ENCODE measurements around the gene COL21A1.

The COL21A1 gene

DNA sequence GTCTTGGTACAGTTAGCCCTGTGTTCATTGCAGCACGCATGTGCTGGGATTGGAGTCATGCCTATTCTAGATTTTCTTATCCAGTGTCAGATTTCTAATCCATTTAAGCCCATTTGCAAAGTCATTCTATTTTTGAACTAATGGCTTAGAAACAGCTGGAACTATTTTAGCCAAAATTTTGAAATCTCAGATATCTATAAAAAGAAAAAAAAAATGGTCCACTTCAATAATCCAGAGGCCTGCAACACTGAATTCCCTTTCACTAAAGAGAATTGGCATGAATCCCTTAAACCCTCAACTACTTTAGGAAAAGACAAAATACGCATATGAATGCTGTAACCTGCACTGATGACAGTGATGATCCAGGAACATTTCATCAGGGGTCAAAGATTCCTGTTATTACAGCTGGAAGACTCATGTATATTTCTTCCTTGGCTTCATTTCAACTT is 1.5 kb downstream of the COL21A1 start:
- no CpG with 5 or more reads among the region's 2 CpGs for WGBS, 2 donors (ENCODE audit: extremely low coverage in 2 of 2, insufficient read length in 2 of 2, insufficient replicate concordance in 1 of 2)
- no peak overlapping the region for H4K8ac ChIP-seq (ENCODE audit: low read depth, low read length)
- no peak overlapping the region for H3K4ac ChIP-seq (ENCODE audit: low read length)
- no peak for DNase-seq (ENCODE audit: low spot score)
- no peak overlapping the region for H3K23ac ChIP-seq (ENCODE audit: low read depth, low read length, poor library complexity)
- no peak overlapping the region for H2BK120ac ChIP-seq (ENCODE audit: low read depth, low read length)
- no peaks in the 10 kb centered on the region for H3K9me3 ChIP-seq (replicated peaks in 1 of 2; ENCODE audit: control insufficient read depth in 2 of 2, insufficient read depth in 1 of 2, low read depth in 1 of 2, low read length in 2 of 2)
- H3K36me3 ChIP-seq (replicated peaks in 1 of 2; ENCODE audit: control insufficient read depth in 2 of 2, insufficient read depth in 2 of 2, low read length in 2 of 2), result no peaks in the 10 kb centered on the region
- H3K27ac ChIP-seq (replicated peaks; ENCODE audit: low read length), result no peak overlapping the region
- H4K91ac ChIP-seq (ENCODE audit: low read depth, low read length, poor library complexity), result no peak overlapping the region
- H2AFZ ChIP-seq (ENCODE audit: low read length), result no peak overlapping the region
- no peak overlapping the region for H3K9ac ChIP-seq (ENCODE audit: low read depth, low read length, poor library complexity)
- peaks cover 0 to 40% (median 3%) of the 10 kb centered on the region in 3 experiments for H3K27me3 ChIP-seq (ENCODE audit: control insufficient read depth in 3 of 3, insufficient read depth in 3 of 3, low read depth in 1 of 3, low read length in 3 of 3)
- no peak overlapping the region for H3K4me2 ChIP-seq (ENCODE audit: insufficient read depth, low read length, poor library complexity, severe bottlenecking)
- H3K79me1 ChIP-seq (ENCODE audit: low read depth, low read length), result no peaks in the 10 kb centered on the region
- no peak overlapping the region for H3K14ac ChIP-seq (ENCODE audit: low read length)
- no peak overlapping the region for H2BK12ac ChIP-seq (ENCODE audit: low read length)
- no peak overlapping the region for H3K4me3 ChIP-seq (ENCODE audit: low read length in 2 of 2)
- no peak overlapping the region for H2AK5ac ChIP-seq (ENCODE audit: low read depth, low read length)
- H3K4me1 ChIP-seq (ENCODE audit: control insufficient read depth in 2 of 2, insufficient read depth in 1 of 2, low read depth in 1 of 2, low read length in 2 of 2), result no peaks in the 10 kb centered on the region
- H2BK15ac ChIP-seq (ENCODE audit: low read length), result no peak overlapping the region
- no peak overlapping the region for H2BK5ac ChIP-seq (ENCODE audit: low read length)
- H3K18ac ChIP-seq (ENCODE audit: low read length), result no peak overlapping the region

DNA sequence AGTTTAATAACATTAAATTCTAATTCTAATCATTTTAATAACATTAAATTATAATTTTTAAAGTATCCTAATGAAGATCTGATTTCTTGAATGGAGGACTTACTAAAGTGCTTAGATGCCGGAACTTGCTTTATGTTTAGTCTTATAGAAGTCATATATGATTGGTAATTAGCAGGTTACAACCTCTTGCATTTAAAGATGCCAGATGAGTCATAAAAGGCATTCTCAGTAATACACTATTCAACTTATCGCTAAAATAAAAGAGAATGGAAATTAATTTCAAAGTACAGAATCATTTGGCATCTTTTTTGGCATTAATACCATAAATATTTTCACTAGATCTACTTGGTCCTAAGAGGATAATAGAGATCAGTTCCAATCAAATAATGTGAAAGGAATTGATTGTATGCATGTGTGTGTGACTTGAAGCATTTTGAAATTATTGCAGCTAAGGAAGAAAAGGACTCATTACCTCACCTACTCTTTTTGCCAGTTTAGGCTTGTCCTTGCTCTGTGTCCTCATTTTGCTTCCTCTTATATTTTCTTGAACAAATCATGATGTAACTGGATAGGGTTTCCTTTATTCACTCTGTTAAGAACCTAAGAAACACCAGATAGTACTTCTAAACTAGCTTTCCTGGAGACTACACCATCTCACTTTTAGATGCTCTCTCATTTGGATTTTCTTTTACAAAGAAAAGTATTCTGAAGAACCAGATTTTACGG is 2.7 kb downstream of the COL21A1 start:
- no peaks in the 10 kb centered on the region for H3K9me3 ChIP-seq (replicated peaks in 1 of 2; ENCODE audit: control insufficient read depth in 2 of 2, insufficient read depth in 1 of 2, low read depth in 1 of 2, low read length in 2 of 2)
- no peak overlapping the region for H3K4me2 ChIP-seq (ENCODE audit: insufficient read depth, low read length, poor library complexity, severe bottlenecking)
- WGBS, 2 donors (ENCODE audit: extremely low coverage in 2 of 2, insufficient read length in 2 of 2, insufficient replicate concordance in 1 of 2), result no CpG with 5 or more reads among the region's 3 CpGs
- H2BK12ac ChIP-seq (ENCODE audit: low read length), result no peak overlapping the region
- H3K79me1 ChIP-seq (ENCODE audit: low read depth, low read length), result no peaks in the 10 kb centered on the region
- H2BK120ac ChIP-seq (ENCODE audit: low read depth, low read length), result no peak overlapping the region
- H3K27me3 ChIP-seq (ENCODE audit: control insufficient read depth in 3 of 3, insufficient read depth in 3 of 3, low read depth in 1 of 3, low read length in 3 of 3), result peaks cover 0 to 40% (median 3%) of the 10 kb centered on the region in 3 experiments
- H3K36me3 ChIP-seq (replicated peaks in 1 of 2; ENCODE audit: control insufficient read depth in 2 of 2, insufficient read depth in 2 of 2, low read length in 2 of 2), result no peaks in the 10 kb centered on the region
- no peak overlapping the region for H2BK5ac ChIP-seq (ENCODE audit: low read length)
- H3K23ac ChIP-seq (ENCODE audit: low read depth, low read length, poor library complexity), result no peak overlapping the region
- H3K14ac ChIP-seq (ENCODE audit: low read length), result no peak overlapping the region
- H3K27ac ChIP-seq (replicated peaks; ENCODE audit: low read length), result no peak overlapping the region
- H3K4me1 ChIP-seq (ENCODE audit: control insufficient read depth in 2 of 2, insufficient read depth in 1 of 2, low read depth in 1 of 2, low read length in 2 of 2), result no peaks in the 10 kb centered on the region
- no peak for DNase-seq (ENCODE audit: low spot score)
- H4K8ac ChIP-seq (ENCODE audit: low read depth, low read length), result no peak overlapping the region
- no peak overlapping the region for H3K4me3 ChIP-seq (ENCODE audit: low read length in 2 of 2)
- H3K18ac ChIP-seq (ENCODE audit: low read length), result no peak overlapping the region
- H2BK15ac ChIP-seq (ENCODE audit: low read length), result no peak overlapping the region
- H3K9ac ChIP-seq (ENCODE audit: low read depth, low read length, poor library complexity), result no peak overlapping the region
- no peak overlapping the region for H4K91ac ChIP-seq (ENCODE audit: low read depth, low read length, poor library complexity)
- no peak overlapping the region for H2AK5ac ChIP-seq (ENCODE audit: low read depth, low read length)
- no peak overlapping the region for H2AFZ ChIP-seq (ENCODE audit: low read length)
- no peak overlapping the region for H3K4ac ChIP-seq (ENCODE audit: low read length)

DNA sequence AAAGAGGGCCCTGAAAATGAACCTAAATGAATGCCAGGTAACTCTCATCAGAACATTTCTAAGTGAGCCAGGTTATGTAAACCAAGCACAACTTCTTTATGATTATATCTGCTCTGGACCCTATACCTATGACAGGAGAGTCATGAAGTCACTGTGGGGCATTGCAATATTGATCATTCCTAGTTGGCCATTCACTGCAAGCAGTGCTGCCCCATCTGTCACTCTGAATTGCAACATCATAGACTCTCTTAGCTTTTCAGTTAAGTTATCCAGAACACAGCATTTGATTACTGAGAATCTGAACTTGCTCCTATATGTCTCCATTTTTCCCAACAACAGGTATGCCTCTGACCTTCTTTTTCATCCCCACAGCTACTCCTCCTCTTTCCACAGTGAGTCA is 3.3 kb downstream of the COL21A1 start:
- Histone ChIP-seq H3K79me1 (ENCODE audit: low read depth, low read length) (no peaks in the 10 kb centered on the region), H2BK5ac (ENCODE audit: low read length) (no peak overlapping the region), H2BK12ac (ENCODE audit: low read length) (no peak overlapping the region), H2BK120ac (ENCODE audit: low read depth, low read length) (no peak overlapping the region), H4K91ac (ENCODE audit: low read depth, low read length, poor library complexity) (no peak overlapping the region), H4K8ac (ENCODE audit: low read depth, low read length) (no peak overlapping the region), H3K36me3 (replicated peaks in 1 of 2; ENCODE audit: control insufficient read depth in 2 of 2, insufficient read depth in 2 of 2, low read length in 2 of 2) (no peaks in the 10 kb centered on the region), H3K23ac (ENCODE audit: low read depth, low read length, poor library complexity) (no peak overlapping the region), H3K27ac (replicated peaks; ENCODE audit: low read length) (no peak overlapping the region), H3K9me3 (replicated peaks in 1 of 2; ENCODE audit: control insufficient read depth in 2 of 2, insufficient read depth in 1 of 2, low read depth in 1 of 2, low read length in 2 of 2) (no peaks in the 10 kb centered on the region), H2AFZ (ENCODE audit: low read length) (no peak overlapping the region), H2AK5ac (ENCODE audit: low read depth, low read length) (no peak overlapping the region), H3K27me3 (ENCODE audit: control insufficient read depth in 3 of 3, insufficient read depth in 3 of 3, low read depth in 1 of 3, low read length in 3 of 3) (peaks cover 0 to 37% (median 3%) of the 10 kb centered on the region in 3 experiments), H3K4ac (ENCODE audit: low read length) (no peak overlapping the region), H3K14ac (ENCODE audit: low read length) (no peak overlapping the region), H3K4me3 (ENCODE audit: low read length in 2 of 2) (no peak overlapping the region), H3K18ac (ENCODE audit: low read length) (no peak overlapping the region), H3K4me2 (ENCODE audit: insufficient read depth, low read length, poor library complexity, severe bottlenecking) (no peak overlapping the region), H3K4me1 (ENCODE audit: control insufficient read depth in 2 of 2, insufficient read depth in 1 of 2, low read depth in 1 of 2, low read length in 2 of 2) (no peaks in the 10 kb centered on the region), H3K9ac (ENCODE audit: low read depth, low read length, poor library complexity) (no peak overlapping the region), H2BK15ac (ENCODE audit: low read length) (no peak overlapping the region)
- DNase-seq (ENCODE audit: low spot score), result no peak

DNA sequence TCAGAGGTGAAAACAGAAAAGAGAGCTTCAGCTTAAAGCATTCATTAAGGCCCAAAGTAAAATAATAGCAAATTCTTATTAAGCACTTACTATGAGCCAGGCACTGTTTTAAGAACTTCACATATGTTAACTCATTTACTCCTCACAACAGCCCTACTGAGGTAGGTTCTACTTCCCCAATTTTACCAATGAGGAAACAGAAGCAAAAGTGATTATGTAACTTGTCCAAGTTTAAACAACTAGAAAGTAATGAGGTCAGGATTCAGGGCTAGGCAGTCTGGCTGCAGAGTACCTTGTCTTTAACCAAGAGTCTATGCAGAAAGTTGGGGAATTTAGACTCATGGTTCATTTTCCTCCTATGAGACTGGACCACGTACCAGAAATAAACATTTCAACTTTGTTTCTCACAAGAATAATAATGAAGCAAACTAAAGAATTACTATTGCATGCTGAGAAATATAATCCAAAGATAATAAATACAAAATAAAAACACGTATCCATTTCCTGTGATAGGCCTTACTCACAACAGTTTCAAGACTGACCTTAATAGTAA is 3.8 kb downstream of the COL21A1 start:
- Histone ChIP-seq H2BK120ac (ENCODE audit: low read depth, low read length) (no peak overlapping the region), H3K9me3 (replicated peaks in 1 of 2; ENCODE audit: control insufficient read depth in 2 of 2, insufficient read depth in 1 of 2, low read depth in 1 of 2, low read length in 2 of 2) (no peaks in the 10 kb centered on the region), H2BK5ac (ENCODE audit: low read length) (no peak overlapping the region), H4K8ac (ENCODE audit: low read depth, low read length) (no peak overlapping the region), H4K91ac (ENCODE audit: low read depth, low read length, poor library complexity) (no peak overlapping the region), H3K4ac (ENCODE audit: low read length) (no peak overlapping the region), H3K4me2 (ENCODE audit: insufficient read depth, low read length, poor library complexity, severe bottlenecking) (no peak overlapping the region), H3K9ac (ENCODE audit: low read depth, low read length, poor library complexity) (no peak overlapping the region), H3K27me3 (ENCODE audit: control insufficient read depth in 3 of 3, insufficient read depth in 3 of 3, low read depth in 1 of 3, low read length in 3 of 3) (peaks cover 0 to 33% (median 3%) of the 10 kb centered on the region in 3 experiments), H2AK5ac (ENCODE audit: low read depth, low read length) (no peak overlapping the region), H3K36me3 (replicated peaks in 1 of 2; ENCODE audit: control insufficient read depth in 2 of 2, insufficient read depth in 2 of 2, low read length in 2 of 2) (no peaks in the 10 kb centered on the region), H3K23ac (ENCODE audit: low read depth, low read length, poor library complexity) (no peak overlapping the region), H2BK15ac (ENCODE audit: low read length) (no peak overlapping the region), H2AFZ (ENCODE audit: low read length) (no peak overlapping the region), H3K27ac (replicated peaks; ENCODE audit: low read length) (no peak overlapping the region), H2BK12ac (ENCODE audit: low read length) (no peak overlapping the region), H3K14ac (ENCODE audit: low read length) (no peak overlapping the region), H3K4me1 (ENCODE audit: control insufficient read depth in 2 of 2, insufficient read depth in 1 of 2, low read depth in 1 of 2, low read length in 2 of 2) (no peaks in the 10 kb centered on the region), H3K79me1 (ENCODE audit: low read depth, low read length) (no peaks in the 10 kb centered on the region), H3K18ac (ENCODE audit: low read length) (no peak overlapping the region), H3K4me3 (ENCODE audit: low read length in 2 of 2) (no peak overlapping the region)
- no peak for DNase-seq (ENCODE audit: low spot score)
- WGBS, 2 donors (ENCODE audit: extremely low coverage in 2 of 2, insufficient read length in 2 of 2, insufficient replicate concordance in 1 of 2), result no CpG with 5 or more reads among the region's 2 CpGs
